HEK293 (cell line): Measurements from ENCODE around the gene B3GLCT.

Experiments used
- CTCF ChIA-PET: fragments of 350-600 bp; formaldehyde crosslinking; extraction: SDS; loops from one replicate; lab custom pipeline; 2021; ENCODE audit warnings: antibody characterized with exemption; lab: Yijun Ruan, JAX
- POLR2A ChIA-PET: fragments of 300-600 bp; formaldehyde crosslinking; extraction: SDS; loops from one replicate; lab custom pipeline; 2020; ENCODE audit warnings: antibody characterized with exemption, inconsistent platforms; lab: Yijun Ruan, JAX
- H3K27ac ChIP-seq: fragments of 200-500 bp; sonication (Bioruptor generic); 2 replicates; pipeline ENCODE4 v1.5.1; 2014; ENCODE audit warnings: low read depth, low read length, control low read depth, inconsistent platforms; ENCODE audit errors: extremely low read depth
- H3K36me3 ChIP-seq, 2 experiments: fragments of 200-500 bp in 1 of 2; sonication (Bioruptor generic) in 1 of 2; 1 replicate in 1 of 2; 2 replicates in 1 of 2; pipeline ENCODE4 v1.5.1; 2014 to 2017; ENCODE audit warnings: inconsistent platforms in 2 of 2, low read length in 2 of 2; ENCODE audit not compliant: control insufficient read depth in 2 of 2, insufficient read depth in 1 of 2
- H3K4me1 ChIP-seq: fragments of 200-500 bp; sonication (Bioruptor generic); 2 replicates; pipeline ENCODE4 v1.5.1; 2014; ENCODE audit warnings: mild to moderate bottlenecking, low read length, inconsistent platforms; ENCODE audit not compliant: control insufficient read depth, insufficient read depth
- H3K4me3 ChIP-seq: 2 replicates; pipeline ENCODE4 v1.5.1; 2011; ENCODE audit warnings: low read depth, mild to moderate bottlenecking, control low read depth, low read length, moderate library complexity
- H3K9me3 ChIP-seq: fragments of 200-500 bp; sonication (Bioruptor generic); 2 replicates; pipeline ENCODE4 v1.5.1; 2014; ENCODE audit warnings: low read depth, low read length, inconsistent platforms; ENCODE audit not compliant: control insufficient read depth, insufficient read depth
- HIC1 ChIP-seq: fragments of 450-650 bp; formaldehyde crosslinking; IDR thresholded peaks from 2 replicates; pipeline ENCODE4 v1.5.1; 2016; ENCODE audit warnings: missing biosample characterization, missing genetic modification characterization
- MYNN ChIP-seq: fragments of 450-650 bp; formaldehyde crosslinking; IDR thresholded peaks from 2 replicates; pipeline ENCODE4 v1.5.1; 2016; ENCODE audit warnings: missing biosample characterization, missing genetic modification characterization, borderline replicate concordance
- TCF7L2 ChIP-seq: IDR thresholded peaks from 2 replicates; pipeline ENCODE4 v1.6.1; 2011; ENCODE audit warnings: low read depth, mild to moderate bottlenecking, inconsistent platforms, low read length, moderate library complexity, borderline replicate concordance
- TRIM28 ChIP-seq: IDR thresholded peaks from 2 replicates; pipeline ENCODE4 v1.6.1; 2011; ENCODE audit warnings: low read length, control low read depth, borderline replicate concordance
- TSHZ1 ChIP-seq: fragments of 450-650 bp; formaldehyde crosslinking; IDR thresholded peaks from 2 replicates; pipeline ENCODE4 v1.5.1; 2016; ENCODE audit warnings: missing biosample characterization, missing genetic modification characterization, borderline replicate concordance
- YY2 ChIP-seq: fragments of 450-650 bp; formaldehyde crosslinking; IDR thresholded peaks from 2 replicates; pipeline ENCODE4 v1.5.1; 2016; ENCODE audit warnings: missing biosample characterization, missing genetic modification characterization
- ZBTB1 ChIP-seq: fragments of 450-650 bp; formaldehyde crosslinking; IDR thresholded peaks from 2 replicates; pipeline ENCODE4 v1.5.1; 2016; ENCODE audit warnings: missing biosample characterization, missing genetic modification characterization
- ZFP37 ChIP-seq: fragments of 450-650 bp; formaldehyde crosslinking; IDR thresholded peaks from 2 replicates; pipeline ENCODE4 v1.5.1; 2016; ENCODE audit warnings: missing biosample characterization, missing genetic modification characterization
- ZFP41 ChIP-seq: fragments of 450-650 bp; formaldehyde crosslinking; IDR thresholded peaks from 2 replicates; pipeline ENCODE4 v1.5.1; 2016; ENCODE audit warnings: missing biosample characterization, missing genetic modification characterization, borderline replicate concordance
- ZIC2 ChIP-seq: fragments of 450-650 bp; formaldehyde crosslinking; IDR thresholded peaks from 2 replicates; pipeline ENCODE4 v1.5.1; 2016; ENCODE audit warnings: missing biosample characterization, missing genetic modification characterization
- ZNF202 ChIP-seq: fragments of 450-650 bp; formaldehyde crosslinking; IDR thresholded peaks from 2 replicates; pipeline ENCODE4 v1.5.1; 2016; ENCODE audit warnings: missing biosample characterization, missing genetic modification characterization, borderline replicate concordance
- ZNF223 ChIP-seq: fragments of 450-650 bp; formaldehyde crosslinking; IDR thresholded peaks from 2 replicates; pipeline ENCODE4 v1.5.1; 2016; ENCODE audit warnings: missing biosample characterization, missing genetic modification characterization
- ZNF24 ChIP-seq: fragments of 450-650 bp; formaldehyde crosslinking; IDR thresholded peaks from 2 replicates; pipeline ENCODE4 v1.5.1; 2016; ENCODE audit warnings: missing biosample characterization, missing genetic modification characterization
- ZNF324 ChIP-seq: fragments of 450-650 bp; formaldehyde crosslinking; IDR thresholded peaks from 2 replicates; pipeline ENCODE4 v1.5.1; 2016; ENCODE audit warnings: missing biosample characterization, missing genetic modification characterization
- ZNF501 ChIP-seq: fragments of 450-650 bp; formaldehyde crosslinking; IDR thresholded peaks from 2 replicates; pipeline ENCODE4 v1.5.1; 2016; ENCODE audit warnings: missing biosample characterization, missing genetic modification characterization
- ZNF514 ChIP-seq: fragments of 450-650 bp; formaldehyde crosslinking; IDR thresholded peaks from 2 replicates; pipeline ENCODE4 v1.5.1; 2016; ENCODE audit warnings: missing biosample characterization, missing genetic modification characterization
- ZNF530 ChIP-seq: fragments of 450-650 bp; formaldehyde crosslinking; IDR thresholded peaks from 2 replicates; pipeline ENCODE4 v1.5.1; 2016; ENCODE audit warnings: low read depth, missing biosample characterization, missing genetic modification characterization
- ZNF544 ChIP-seq: fragments of 450-650 bp; formaldehyde crosslinking; IDR thresholded peaks from 2 replicates; pipeline ENCODE4 v1.5.0; 2017; ENCODE audit warnings: missing biosample characterization, missing genetic modification characterization
- ZNF600 ChIP-seq: fragments of 450-650 bp; formaldehyde crosslinking; IDR thresholded peaks from 2 replicates; pipeline ENCODE4 v1.5.1; 2016; ENCODE audit warnings: missing biosample characterization, missing genetic modification characterization
- ZNF626 ChIP-seq: fragments of 450-650 bp; sonication (Bioruptor Pico); formaldehyde crosslinking; IDR thresholded peaks from 2 replicates; pipeline ENCODE4 v1.5.1; 2018; ENCODE audit warnings: missing biosample characterization, missing genetic modification characterization, inconsistent platforms
- ZNF639 ChIP-seq: fragments of 450-650 bp; formaldehyde crosslinking; IDR thresholded peaks from 2 replicates; pipeline ENCODE4 v1.5.1; 2016; ENCODE audit warnings: missing biosample characterization, missing genetic modification characterization

B3GLCT gene

GRCh38 chr13:31276421-31276820, 76.6 kb downstream of the B3GLCT start:
- no peak overlapping the region for H3K4me3 ChIP-seq
- H3K27ac ChIP-seq, result no peak overlapping the region
- TF ChIP-seq ZNF639 (no peak), TSHZ1 (tag by site-specific recombination) (no peak), ZNF544 (tag by site-specific recombination) (no peak), ZNF501 (no peak), TCF7L2 (no peak), ZNF324 (tag by site-specific recombination) (no peak), ZNF530 (tag by site-specific recombination) (no peak), TRIM28 (no peak), ZNF626 (no peak), ZBTB1 (tag by site-specific recombination) (no peak), ZNF514 (no peak), ZNF223 (no peak), ZNF202 (tag by site-specific recombination) (no peak), ZNF600 (no peak), YY2 (no peak), ZFP37 (no peak), ZNF24 (no peak), ZFP41 (tag by site-specific recombination) (no peak), ZIC2 (no peak), MYNN (tag by site-specific recombination) (no peak)
- POLR2A ChIA-PET, result no interaction called here
- no peaks in the 10 kb centered on the region for H3K9me3 ChIP-seq
- H3K4me1 ChIP-seq, result no peaks in the 10 kb centered on the region
- CTCF ChIA-PET, result no interaction called here
- H3K36me3 ChIP-seq, result peaks cover 0 to 6% of the 10 kb centered on the region in 2 experiments; a peak in 1 of 3 replicates

GRCh38 chr13:31278869-31279268, 79.1 kb downstream of the B3GLCT start:
- ChIA-PET CTCF (no interaction called here), POLR2A (no interaction called here)
- Histone ChIP-seq H3K4me1 (no peaks in the 10 kb centered on the region), H3K36me3 (peaks cover 0 to 6% of the 10 kb centered on the region in 2 experiments; a peak in 1 of 3 replicates), H3K27ac (no peak overlapping the region), H3K4me3 (no peak overlapping the region), H3K9me3 (no peaks in the 10 kb centered on the region)
- TF ChIP-seq HIC1, result no peak
